ENCODE measurements around the gene OXCT1. TPM values are rescaled to one million over a fixed set of nuclear protein-coding genes. Genes with fewer than 3 reads are reported as not detected.

OXCT1 gene
- total and polyA plus RNA-seq, 2 of the 13 experiments (the other 11 are each of a cell fraction or from before 2014, with no cell fraction given): 0.92 to 4.7 TPM

DNA sequence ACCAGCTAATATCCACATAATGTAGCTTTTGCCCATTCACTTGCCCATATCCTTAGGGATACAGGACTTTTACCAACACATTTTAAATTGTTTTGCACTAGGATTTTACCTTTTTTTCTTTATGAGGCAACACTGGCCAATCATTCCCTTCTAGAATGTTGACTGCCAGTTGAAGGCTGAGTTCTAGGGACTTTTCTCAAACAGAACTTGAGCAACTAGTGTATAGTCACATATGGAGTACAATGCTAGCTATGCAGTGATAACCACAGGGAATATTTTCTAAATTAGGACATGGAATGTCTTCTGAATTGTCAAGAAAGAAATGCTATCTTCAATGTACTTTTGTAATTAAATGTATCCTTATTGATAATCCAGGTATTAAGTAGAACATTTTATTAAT is 133.6 kb downstream of the OXCT1 start (continued):
- TF ChIP-seq KAT7 (CRISPR knock-in tag; IDR thresholded peaks at IDR 0.05; ENCODE audit: borderline replicate concordance) (no peak), ZNF335 (CRISPR knock-in tag; IDR thresholded peaks at IDR 0.05) (no peak), ZSCAN21 (CRISPR knock-in tag; IDR thresholded peaks at IDR 0.05; ENCODE audit: borderline replicate concordance) (no peak), ZSCAN20 (CRISPR knock-in tag; IDR thresholded peaks at IDR 0.05; ENCODE audit: borderline replicate concordance) (no peak), NFATC3 (CRISPR knock-in tag; IDR thresholded peaks at IDR 0.05) (no peak)
- TF ChIP-seq, protein P1, sequence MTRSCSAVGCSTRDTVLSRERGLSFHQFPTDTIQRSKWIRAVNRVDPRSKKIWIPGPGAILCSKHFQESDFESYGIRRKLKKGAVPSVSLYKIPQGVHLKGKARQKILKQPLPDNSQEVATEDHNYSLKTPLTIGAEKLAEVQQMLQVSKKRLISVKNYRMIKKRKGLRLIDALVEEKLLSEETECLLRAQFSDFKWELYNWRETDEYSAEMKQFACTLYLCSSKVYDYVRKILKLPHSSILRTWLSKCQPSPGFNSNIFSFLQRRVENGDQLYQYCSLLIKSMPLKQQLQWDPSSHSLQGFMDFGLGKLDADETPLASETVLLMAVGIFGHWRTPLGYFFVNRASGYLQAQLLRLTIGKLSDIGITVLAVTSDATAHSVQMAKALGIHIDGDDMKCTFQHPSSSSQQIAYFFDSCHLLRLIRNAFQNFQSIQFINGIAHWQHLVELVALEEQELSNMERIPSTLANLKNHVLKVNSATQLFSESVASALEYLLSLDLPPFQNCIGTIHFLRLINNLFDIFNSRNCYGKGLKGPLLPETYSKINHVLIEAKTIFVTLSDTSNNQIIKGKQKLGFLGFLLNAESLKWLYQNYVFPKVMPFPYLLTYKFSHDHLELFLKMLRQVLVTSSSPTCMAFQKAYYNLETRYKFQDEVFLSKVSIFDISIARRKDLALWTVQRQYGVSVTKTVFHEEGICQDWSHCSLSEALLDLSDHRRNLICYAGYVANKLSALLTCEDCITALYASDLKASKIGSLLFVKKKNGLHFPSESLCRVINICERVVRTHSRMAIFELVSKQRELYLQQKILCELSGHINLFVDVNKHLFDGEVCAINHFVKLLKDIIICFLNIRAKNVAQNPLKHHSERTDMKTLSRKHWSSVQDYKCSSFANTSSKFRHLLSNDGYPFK (CRISPR knock-in tag; IDR thresholded peaks at IDR 0.05; ENCODE audit: borderline replicate concordance): no peak
- TF ChIP-seq, protein P2, sequence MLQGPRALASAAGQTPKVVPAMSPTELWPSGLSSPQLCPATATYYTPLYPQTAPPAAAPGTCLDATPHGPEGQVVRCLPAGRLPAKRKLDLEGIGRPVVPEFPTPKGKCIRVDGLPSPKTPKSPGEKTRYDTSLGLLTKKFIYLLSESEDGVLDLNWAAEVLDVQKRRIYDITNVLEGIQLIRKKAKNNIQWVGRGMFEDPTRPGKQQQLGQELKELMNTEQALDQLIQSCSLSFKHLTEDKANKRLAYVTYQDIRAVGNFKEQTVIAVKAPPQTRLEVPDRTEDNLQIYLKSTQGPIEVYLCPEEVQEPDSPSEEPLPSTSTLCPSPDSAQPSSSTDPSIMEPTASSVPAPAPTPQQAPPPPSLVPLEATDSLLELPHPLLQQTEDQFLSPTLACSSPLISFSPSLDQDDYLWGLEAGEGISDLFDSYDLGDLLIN (CRISPR knock-in tag; IDR thresholded peaks at IDR 0.05; ENCODE audit: borderline replicate concordance): no peak

DNA sequence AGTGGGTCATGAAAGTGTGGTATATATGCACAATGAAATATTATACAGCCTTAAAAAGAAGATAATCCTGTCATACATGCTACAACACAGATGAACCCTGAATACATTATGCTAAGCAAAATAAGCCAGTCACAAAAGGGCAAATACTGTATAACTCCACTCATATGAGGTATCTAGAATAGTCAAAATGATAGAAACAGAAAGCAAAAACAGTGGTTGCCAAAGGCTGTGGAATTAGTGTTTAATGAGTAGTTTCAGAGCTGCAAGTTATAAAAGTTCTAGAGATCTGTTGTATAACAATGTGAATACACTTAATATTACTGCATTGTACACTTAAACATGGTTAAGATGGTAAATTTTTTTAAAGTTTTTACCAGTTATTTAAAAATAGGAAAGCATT is 135.0 kb downstream of the OXCT1 start:
- Histone ChIP-seq H3K4me3 (replicated peaks in 1 of 3; ENCODE audit: insufficient read depth in 1 of 3, low read depth in 2 of 3, low read length in 3 of 3) (no peak overlapping the region), H3K9ac (ENCODE audit: insufficient read depth, low read depth, low read length) (no peak overlapping the region), H3K9me3 (ENCODE audit: low read length) (no peaks in the 10 kb centered on the region), H3K4me1 (ENCODE audit: insufficient read depth, low read length) (no peaks in the 10 kb centered on the region), H3K27me3 (ENCODE audit: control insufficient read depth in 1 of 2, insufficient read depth in 2 of 2, low read length in 2 of 2) (no peaks in the 10 kb centered on the region), H3K36me3 (replicated peaks in 1 of 2; ENCODE audit: control insufficient read depth in 1 of 2, insufficient read depth in 2 of 2, low read length in 2 of 2) (no peaks in the 10 kb centered on the region), H3K79me2 (ENCODE audit: insufficient read depth, low read length) (no peaks in the 10 kb centered on the region), H2AFZ (ENCODE audit: low read length) (no peak overlapping the region), H3K27ac (ENCODE audit: extremely low read length, insufficient read depth, low read length) (no peak overlapping the region), H3K4me2 (ENCODE audit: low read depth, low read length) (no peak overlapping the region), H4K20me1 (ENCODE audit: insufficient read depth, low read length) (no peaks in the 10 kb centered on the region)
- ATAC-seq (no peak), FAIRE-seq (no peak), DNase-seq (ENCODE audit: low spot score) (no peak)
- intact Hi-C loops (cut with micrococcal nuclease; ENCODE audit: unreplicated experiment) (no loop called here), in situ Hi-C loops (cut with HindIII; ENCODE audit: extremely low pct_ligation_motif_present, low pct_unique_long_range_greater_than_20kb) (no loop called here)
- POLR2A ChIA-PET: no interaction called here
- CTCF ChIA-PET (ENCODE audit: low intra/inter-chr PET ratio, low total read pairs): no interaction called here
- BruUV-seq (replicated peaks): no TSS peak
- TF ChIP-seq, protein P3, sequence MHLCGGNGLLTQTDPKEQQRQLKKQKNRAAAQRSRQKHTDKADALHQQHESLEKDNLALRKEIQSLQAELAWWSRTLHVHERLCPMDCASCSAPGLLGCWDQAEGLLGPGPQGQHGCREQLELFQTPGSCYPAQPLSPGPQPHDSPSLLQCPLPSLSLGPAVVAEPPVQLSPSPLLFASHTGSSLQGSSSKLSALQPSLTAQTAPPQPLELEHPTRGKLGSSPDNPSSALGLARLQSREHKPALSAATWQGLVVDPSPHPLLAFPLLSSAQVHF (CRISPR knock-in tag; IDR thresholded peaks at IDR 0.05): no peak
- TF ChIP-seq SP2 (CRISPR knock-in tag; IDR thresholded peaks at IDR 0.05) (no peak), RBM22 (optimal IDR thresholded peaks at IDR 0.05; ENCODE audit: low read length) (no peak), ZBTB1 (CRISPR knock-in tag; IDR thresholded peaks at IDR 0.05; ENCODE audit: borderline replicate concordance) (no peak), MAF1 (CRISPR knock-in tag; IDR thresholded peaks at IDR 0.05; ENCODE audit: borderline replicate concordance) (no peak), ZBTB21 (CRISPR knock-in tag; IDR thresholded peaks at IDR 0.05) (no peak)
- TF ChIP-seq, protein P4, sequence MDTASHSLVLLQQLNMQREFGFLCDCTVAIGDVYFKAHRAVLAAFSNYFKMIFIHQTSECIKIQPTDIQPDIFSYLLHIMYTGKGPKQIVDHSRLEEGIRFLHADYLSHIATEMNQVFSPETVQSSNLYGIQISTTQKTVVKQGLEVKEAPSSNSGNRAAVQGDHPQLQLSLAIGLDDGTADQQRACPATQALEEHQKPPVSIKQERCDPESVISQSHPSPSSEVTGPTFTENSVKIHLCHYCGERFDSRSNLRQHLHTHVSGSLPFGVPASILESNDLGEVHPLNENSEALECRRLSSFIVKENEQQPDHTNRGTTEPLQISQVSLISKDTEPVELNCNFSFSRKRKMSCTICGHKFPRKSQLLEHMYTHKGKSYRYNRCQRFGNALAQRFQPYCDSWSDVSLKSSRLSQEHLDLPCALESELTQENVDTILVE (CRISPR knock-in tag; IDR thresholded peaks at IDR 0.05): no peak
